HG02763 (cell line): Measurements from ENCODE around the gene OXCT1.
A peak's percentile ranks its signal among the peaks of the same experiment; 100 is the strongest.
"Not testable (repeated sequence)": the region's sequence is repeated elsewhere in the genome, so short reads cannot be mapped to it uniquely, and the experiment has no call there.

ENCODE experiments used
- ATAC-seq: cut with Tn5 transposase; IDR thresholded peaks from one replicate; pipeline ENCODE4 v1.9.1; 2021; ENCODE audit warnings: mild to moderate bottlenecking, moderate library complexity; ENCODE audit not compliant: unreplicated experiment

Gene OXCT1

GRCh38 chr5:41728281-41728680 is 141.9 kb downstream of the OXCT1 start:
- no peak for ATAC-seq

DNA sequence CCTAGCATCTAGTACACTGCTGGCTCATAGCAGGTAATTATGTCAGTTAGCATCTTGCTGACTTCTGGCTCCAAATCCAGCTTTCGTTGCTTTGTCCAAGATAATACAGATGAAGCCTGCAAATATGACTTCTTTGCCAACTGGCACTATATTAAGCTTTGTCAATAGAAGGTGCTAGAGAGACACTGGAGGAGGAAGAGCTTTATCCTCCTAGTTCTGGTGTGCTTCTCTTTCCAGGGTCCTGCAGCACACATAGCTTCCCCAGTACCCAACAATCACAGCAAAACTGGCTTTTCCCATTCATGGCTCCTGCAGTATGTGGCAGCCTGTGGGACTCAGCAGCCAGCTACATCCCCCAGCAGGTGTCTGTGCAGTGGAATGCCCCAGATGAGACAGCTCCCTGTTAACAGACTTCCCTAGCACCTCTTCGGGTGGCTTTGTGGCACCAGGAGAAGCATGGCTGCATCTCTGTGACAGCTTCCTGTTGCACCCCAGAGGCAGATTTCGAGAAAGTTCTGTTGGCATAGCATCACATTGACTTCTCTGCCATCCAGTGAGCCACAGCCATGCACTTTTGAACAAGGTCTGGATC is 147.8 kb downstream of the OXCT1 start:
- no peak for ATAC-seq

GRCh38 chr5:41721516-41721915 is 148.7 kb downstream of the OXCT1 start:
- no peak for ATAC-seq

GRCh38 chr5:41716382-41716781 is 153.8 kb downstream of the OXCT1 start:
- no peak for ATAC-seq

- ATAC-seq: not testable (repeated sequence)
Observed at GRCh38 chr5:41714446-41714845, 155.8 kb downstream of the OXCT1 start.

DNA sequence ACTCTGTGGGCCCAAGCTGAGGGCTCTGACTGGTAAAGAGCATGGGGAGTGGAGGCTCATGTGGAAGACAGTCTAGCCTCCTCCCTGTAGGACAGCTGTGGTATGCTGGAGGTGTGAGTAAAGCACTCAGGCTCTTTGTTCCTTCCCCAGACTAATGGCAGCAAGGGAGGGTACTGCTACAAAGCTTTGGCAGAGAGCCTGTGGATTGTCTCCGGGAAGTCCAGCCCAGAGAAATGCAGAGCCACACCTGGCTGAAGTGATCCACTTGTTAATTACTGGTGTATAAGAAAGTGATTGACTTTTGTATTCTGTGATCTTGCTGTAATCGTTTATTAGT is 161.7 kb downstream of the OXCT1 start:
- no peak for ATAC-seq

- peak; percentile 77 for ATAC-seq
Observed at GRCh38 chr5:41707853-41708603, 162.2 kb downstream of the OXCT1 start.

- ATAC-seq: no peak
Observed at GRCh38 chr5:41695920-41696582, 174.2 kb downstream of the OXCT1 start.

GRCh38 chr5:41686767-41687166 is 183.5 kb downstream of the OXCT1 start:
- ATAC-seq: no peak

DNA sequence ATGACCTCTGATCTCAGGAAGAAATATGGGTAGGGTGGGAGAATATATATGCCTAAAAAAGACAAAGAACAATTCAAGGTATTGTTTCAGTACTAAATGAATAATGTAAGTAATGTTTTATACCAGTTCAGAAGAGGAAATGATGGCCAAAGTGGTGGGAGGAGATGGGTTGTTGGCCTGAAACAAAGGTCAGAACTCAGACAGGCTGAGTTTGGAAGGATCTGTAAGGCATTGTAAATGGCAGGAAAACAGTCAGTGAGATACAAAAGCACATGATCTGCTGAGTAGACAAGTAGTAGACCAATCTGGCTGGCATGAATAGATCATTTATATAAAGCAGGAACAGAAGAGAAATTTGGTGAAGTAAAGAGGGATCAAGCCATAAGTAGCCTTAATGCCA is 184.0 kb downstream of the OXCT1 start:
- ATAC-seq: no peak

DNA sequence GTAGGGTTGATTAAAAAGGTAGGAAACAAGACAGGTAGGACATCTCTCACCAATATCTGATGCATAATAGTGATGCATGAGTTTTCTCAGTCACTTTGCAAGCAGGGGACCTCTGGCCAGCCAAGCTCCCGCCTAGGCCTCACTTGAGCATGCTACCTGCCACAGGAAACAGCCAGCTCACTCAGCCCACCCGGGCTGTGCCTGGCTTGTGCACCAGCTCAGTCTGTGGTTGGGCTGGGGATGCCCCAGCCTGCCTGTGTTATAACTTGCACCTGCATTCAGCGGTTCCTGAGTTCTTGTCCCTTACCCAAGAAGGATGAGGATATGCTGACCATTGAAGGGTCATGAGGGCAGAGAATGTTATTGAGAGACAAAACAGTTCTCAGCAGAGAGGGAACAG is 187.0 kb downstream of the OXCT1 start:
- ATAC-seq: peak; percentile 77

GRCh38 chr5:41682641-41683040 is 187.6 kb downstream of the OXCT1 start:
- no peak for ATAC-seq

DNA sequence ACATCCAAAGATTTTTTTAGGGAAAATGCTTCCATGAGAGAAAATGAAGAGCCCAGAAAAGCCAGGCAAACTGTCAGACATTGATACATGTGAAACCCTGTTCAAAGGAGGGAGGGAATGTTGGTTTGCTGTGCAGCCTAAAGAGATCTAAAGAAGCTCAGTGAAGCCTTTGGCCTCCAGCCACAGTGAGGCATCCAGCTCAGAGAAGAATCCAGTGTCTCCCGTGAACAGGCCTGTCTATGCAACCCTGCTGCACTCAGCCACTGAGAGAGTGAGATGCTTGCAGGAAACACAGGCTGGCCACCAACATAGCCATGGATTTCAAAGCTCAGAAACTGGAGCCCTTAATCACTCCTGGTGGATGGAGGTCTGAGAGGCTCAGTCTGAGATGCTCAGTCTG is 188.4 kb downstream of the OXCT1 start:
- ATAC-seq: no peak
